Smooth muscle cell (in vitro differentiated cells): ENCODE measurements around the gene CDV3. TPM values are rescaled to one million over a fixed set of nuclear protein-coding genes. Genes with fewer than 3 reads are reported as not detected.

Source experiments
- DNase-seq: peaks from one replicate; lab custom pipeline; 2025; ENCODE audit not compliant: unreplicated experiment; lab: John Stamatoyannopoulos, UW
- H2AFZ ChIP-seq: fragments of 200-600 bp; sonication (generic); 2 replicates; pipeline ENCODE4 v1.6.0; 2016; ENCODE audit warnings: antibody characterized with exemption, low read depth, mild to moderate bottlenecking
- H3F3A ChIP-seq: fragments of 200-600 bp; sonication (generic); 2 replicates; pipeline ENCODE4 v1.6.0; 2017; ENCODE audit warnings: antibody characterized with exemption, low read depth
- H3K27ac ChIP-seq: fragments of 200-600 bp; sonication (generic); 2 replicates; pipeline ENCODE4 v1.5.1; 2016; ENCODE audit warnings: low read depth, mild to moderate bottlenecking
- H3K27me3 ChIP-seq: fragments of 200-600 bp; sonication (generic); 2 replicates; pipeline ENCODE4 v1.6.1; 2016; ENCODE audit warnings: low read depth, mild to moderate bottlenecking
- H3K36me3 ChIP-seq: fragments of 200-600 bp; sonication (generic); 2 replicates; pipeline ENCODE4 v1.5.1; 2016; ENCODE audit warnings: low read depth
- H3K4me1 ChIP-seq: fragments of 200-600 bp; sonication (generic); 2 replicates; pipeline ENCODE4 v1.5.1; 2016; ENCODE audit warnings: low read depth
- H3K4me2 ChIP-seq: fragments of 200-600 bp; sonication (generic); 2 replicates; pipeline ENCODE4 v1.6.0; 2016; ENCODE audit warnings: mild to moderate bottlenecking
- H3K4me3 ChIP-seq: fragments of 200-600 bp; sonication (generic); 2 replicates; pipeline ENCODE4 v1.5.1; 2016; ENCODE audit warnings: mild to moderate bottlenecking
- H3K79me2 ChIP-seq: fragments of 200-600 bp; sonication (generic); 2 replicates; pipeline ENCODE4 v1.6.0; 2016; ENCODE audit warnings: low read depth, mild to moderate bottlenecking
- H3K9ac ChIP-seq: fragments of 200-600 bp; sonication (generic); 2 replicates; pipeline ENCODE4 v1.6.0; 2016; ENCODE audit warnings: low read depth
- H3K9me3 ChIP-seq: fragments of 200-600 bp; sonication (generic); replicated peaks from 2 replicates; pipeline ENCODE4 v1.5.1; 2016; ENCODE audit warnings: low read depth
- H4K20me1 ChIP-seq: fragments of 200-600 bp; sonication (generic); 2 replicates; pipeline ENCODE4 v1.6.0; 2016; ENCODE audit warnings: low read depth
- CTCF ChIP-seq: fragments of 200-600 bp; sonication (generic); IDR thresholded peaks from 2 replicates; pipeline ENCODE4 v1.5.1; 2017; ENCODE audit warnings: borderline replicate concordance, mild to moderate bottlenecking, antibody characterized with exemption; ENCODE audit not compliant: insufficient read depth, poor library complexity, severe bottlenecking
- WGBS: methylation state at CpG from one replicate; pipeline ENCODE4 v1.1.7; 2016; ENCODE audit warnings: low lambda C conversion rate; 5-methylcytosine and 5-hydroxymethylcytosine counted together
- polyA plus RNA-seq: library from polyadenylated mRNA; unstranded; fragments of >200 nt; fragmentation: Nextera tagmentation; extraction: Ambion mirVana; gene quantifications from 2 replicates; pipeline ENCODE4 v1.2.1, GENCODE V29; 2016
- total RNA-seq: library from RNA; depleted of rRNA; stranded (reverse); fragments of >200 nt; gene quantifications from 2 replicates; pipeline ENCODE4 v1.2.3, GENCODE V29; 2014

Gene CDV3
- total and polyA plus RNA-seq, 2 experiments from 2014 or later = 70.2 to 139 TPM

GRCh38 chr3:133573054-133573628, 345 bp upstream of the CDV3 start:
- Histone ChIP-seq H2AFZ (peak overlapping the region; percentile 65), H3F3A (peaks cover 11% of the 10 kb centered on the region), H3K27ac (peak overlapping the region; percentile 91), H3K27me3 (no peaks in the 10 kb centered on the region), H3K4me1 (peaks cover 26% of the 10 kb centered on the region), H3K9ac (peak overlapping the region; percentile 91), H3K4me2 (peak overlapping the region; percentile 81), H4K20me1 (peaks cover 38% of the 10 kb centered on the region), H3K79me2 (peaks cover 39% of the 10 kb centered on the region), H3K36me3 (peaks cover 1% of the 10 kb centered on the region), H3K4me3 (peak overlapping the region; percentile 74), H3K9me3 (no peaks in the 10 kb centered on the region)
- TF ChIP-seq CTCF = no peak
- WGBS = 2% methylated on average over 31 of the region's 33 CpGs
- no peak for DNase-seq

- no peaks in the 10 kb centered on the region for H3K27me3 ChIP-seq
- peak overlapping the region; percentile 92 for H3K9ac ChIP-seq
- H3K79me2 ChIP-seq = peaks cover 51% of the 10 kb centered on the region
- TF ChIP-seq CTCF = no peak
- H3F3A ChIP-seq = peaks cover 12% of the 10 kb centered on the region
- peaks cover 29% of the 10 kb centered on the region for H3K4me1 ChIP-seq
- H3K4me3 ChIP-seq = peak overlapping the region; percentile 66
- peaks cover 3% of the 10 kb centered on the region for H3K36me3 ChIP-seq
- WGBS = under 1% methylated on average over 44 of the region's 54 CpGs
- no peak overlapping the region for H2AFZ ChIP-seq
- H3K4me2 ChIP-seq = peak overlapping the region; percentile 94
- peak overlapping the region; percentile 91 for H3K27ac ChIP-seq
- DNase-seq = no peak
- H4K20me1 ChIP-seq = peaks cover 51% of the 10 kb centered on the region
- no peaks in the 10 kb centered on the region for H3K9me3 ChIP-seq
Observed at GRCh38 chr3:133574260-133574881, 885 bp downstream of the CDV3 start.

- H3F3A ChIP-seq = peaks cover 12% of the 10 kb centered on the region
- no peak for DNase-seq
- 36% methylated on average over 4 of the region's 4 CpGs for WGBS
- peaks cover 58% of the 10 kb centered on the region for H4K20me1 ChIP-seq
- H3K27me3 ChIP-seq = no peaks in the 10 kb centered on the region
- peak overlapping the region; percentile 94 for H3K4me2 ChIP-seq
- H2AFZ ChIP-seq = no peak overlapping the region
- peaks cover 58% of the 10 kb centered on the region for H3K79me2 ChIP-seq
- peaks cover 3% of the 10 kb centered on the region for H3K36me3 ChIP-seq
- peak overlapping the region; percentile 92 for H3K9ac ChIP-seq
- H3K4me3 ChIP-seq = peak overlapping the region; percentile 66
- no peaks in the 10 kb centered on the region for H3K9me3 ChIP-seq
- TF ChIP-seq CTCF = no peak
- H3K27ac ChIP-seq = peak overlapping the region; percentile 91
- H3K4me1 ChIP-seq = peaks cover 29% of the 10 kb centered on the region
Observed at GRCh38 chr3:133575086-133575485, 1.6 kb downstream of the CDV3 start.
